GM10248 (cell line): ENCODE data around the gene KRABD2.
"Not testable (repeated sequence)": the region's sequence is repeated elsewhere in the genome, so short reads cannot be mapped to it uniquely, and the experiment has no call there.

Experiments used
- CTCF ChIA-PET: fragments of 300-600 bp; sonication (Branson Sonifier 250); formaldehyde crosslinking; extraction: SDS; loops from one replicate; lab custom pipeline; 2021; ENCODE audit warnings: antibody characterized with exemption; lab: Yijun Ruan, JAX
- POLR2A ChIA-PET: fragments of 350-650 bp; sonication (Branson Sonifier 250); formaldehyde crosslinking; extraction: SDS; loops from one replicate; lab custom pipeline; 2020; ENCODE audit warnings: antibody characterized with exemption; lab: Yijun Ruan, JAX
- DNase-seq: peaks from one replicate; pipeline ENCODE4 v3.0.0; 2012; ENCODE audit errors: extremely low spot score
- TF ChIP-seq, protein P1 (sequence below): IDR thresholded peaks from 2 replicates; pipeline ENCODE4 v1.5.1; 2012; ENCODE audit warnings: mild to moderate bottlenecking, low read depth; ENCODE audit errors: extremely low read depth, missing control alignments, control extremely low read depth

KRABD2 gene

DNA sequence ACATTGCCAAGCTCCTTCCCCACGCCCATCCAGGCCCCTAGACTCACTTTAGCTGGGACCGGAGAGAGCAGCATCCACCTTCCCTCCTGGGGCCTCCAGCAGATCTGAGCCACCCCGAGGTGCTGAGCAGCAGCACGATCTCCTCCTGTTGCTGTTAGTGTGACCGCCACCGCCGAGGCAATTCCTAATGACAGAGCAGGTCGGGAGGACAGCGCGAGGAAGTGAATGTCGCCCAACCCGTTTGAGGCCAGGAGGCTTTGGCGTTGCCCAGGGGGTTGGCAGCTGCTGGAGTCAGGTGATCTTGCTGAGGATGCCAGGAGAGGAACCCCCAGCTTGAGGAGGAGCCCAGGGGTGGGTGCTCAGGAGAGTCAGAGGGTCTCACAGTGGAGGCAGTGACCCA is 21.1 kb upstream of the KRABD2 start, which contains the start of gene RNF222:
TSS of gene RNF222 (minus strand) at position 192 of the 400 bp plus-strand sequence. CDS start 4,366 bp downstream, outside the sequence.
- ChIA-PET CTCF (interaction anchor here (1.0 to 1.9 kb wide), 3 partner anchors 10 to 388 kb away, joined by 3 to 6 read pairs (median 3); no protein-coding TSS in a partner anchor), POLR2A (interaction anchor here (0.6 kb wide), 1 partner anchor 61 kb away, joined by 4 read pairs; no protein-coding TSS in a partner anchor)
- DNase-seq, result no peak
- TF ChIP-seq, protein P1, sequence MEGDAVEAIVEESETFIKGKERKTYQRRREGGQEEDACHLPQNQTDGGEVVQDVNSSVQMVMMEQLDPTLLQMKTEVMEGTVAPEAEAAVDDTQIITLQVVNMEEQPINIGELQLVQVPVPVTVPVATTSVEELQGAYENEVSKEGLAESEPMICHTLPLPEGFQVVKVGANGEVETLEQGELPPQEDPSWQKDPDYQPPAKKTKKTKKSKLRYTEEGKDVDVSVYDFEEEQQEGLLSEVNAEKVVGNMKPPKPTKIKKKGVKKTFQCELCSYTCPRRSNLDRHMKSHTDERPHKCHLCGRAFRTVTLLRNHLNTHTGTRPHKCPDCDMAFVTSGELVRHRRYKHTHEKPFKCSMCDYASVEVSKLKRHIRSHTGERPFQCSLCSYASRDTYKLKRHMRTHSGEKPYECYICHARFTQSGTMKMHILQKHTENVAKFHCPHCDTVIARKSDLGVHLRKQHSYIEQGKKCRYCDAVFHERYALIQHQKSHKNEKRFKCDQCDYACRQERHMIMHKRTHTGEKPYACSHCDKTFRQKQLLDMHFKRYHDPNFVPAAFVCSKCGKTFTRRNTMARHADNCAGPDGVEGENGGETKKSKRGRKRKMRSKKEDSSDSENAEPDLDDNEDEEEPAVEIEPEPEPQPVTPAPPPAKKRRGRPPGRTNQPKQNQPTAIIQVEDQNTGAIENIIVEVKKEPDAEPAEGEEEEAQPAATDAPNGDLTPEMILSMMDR, result no peak

DNA sequence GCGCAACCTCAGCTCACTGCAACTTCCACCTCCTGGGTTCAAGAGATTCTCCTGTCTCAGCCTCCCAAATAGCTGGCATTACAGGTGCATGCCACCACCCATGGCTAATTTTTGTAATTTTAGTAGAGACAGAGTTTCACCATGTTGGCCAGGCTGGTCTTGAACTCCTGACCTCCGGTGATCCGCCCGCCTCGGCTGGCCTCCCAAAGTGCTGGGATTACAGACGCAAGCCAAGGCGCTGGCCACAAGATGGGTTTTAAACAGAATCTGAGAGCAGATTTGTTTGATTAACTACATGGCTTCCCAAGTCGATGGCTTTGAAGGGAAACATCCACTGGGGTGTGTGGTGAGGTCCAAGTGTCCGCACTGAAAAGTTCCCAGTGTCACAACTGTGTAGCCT is 18.0 kb upstream of the KRABD2 start:
- POLR2A ChIA-PET, result interaction anchor here (0.7 kb wide), 1 partner anchor 427 kb away, joined by 4 read pairs; no protein-coding TSS in a partner anchor
- CTCF ChIA-PET, result interaction anchor here (4.1 to 4.7 kb wide), 2 partner anchors 11 to 16 kb away, joined by 15 to 21 read pairs; no protein-coding TSS in a partner anchor
- not testable (repeated sequence) for DNase-seq

DNA sequence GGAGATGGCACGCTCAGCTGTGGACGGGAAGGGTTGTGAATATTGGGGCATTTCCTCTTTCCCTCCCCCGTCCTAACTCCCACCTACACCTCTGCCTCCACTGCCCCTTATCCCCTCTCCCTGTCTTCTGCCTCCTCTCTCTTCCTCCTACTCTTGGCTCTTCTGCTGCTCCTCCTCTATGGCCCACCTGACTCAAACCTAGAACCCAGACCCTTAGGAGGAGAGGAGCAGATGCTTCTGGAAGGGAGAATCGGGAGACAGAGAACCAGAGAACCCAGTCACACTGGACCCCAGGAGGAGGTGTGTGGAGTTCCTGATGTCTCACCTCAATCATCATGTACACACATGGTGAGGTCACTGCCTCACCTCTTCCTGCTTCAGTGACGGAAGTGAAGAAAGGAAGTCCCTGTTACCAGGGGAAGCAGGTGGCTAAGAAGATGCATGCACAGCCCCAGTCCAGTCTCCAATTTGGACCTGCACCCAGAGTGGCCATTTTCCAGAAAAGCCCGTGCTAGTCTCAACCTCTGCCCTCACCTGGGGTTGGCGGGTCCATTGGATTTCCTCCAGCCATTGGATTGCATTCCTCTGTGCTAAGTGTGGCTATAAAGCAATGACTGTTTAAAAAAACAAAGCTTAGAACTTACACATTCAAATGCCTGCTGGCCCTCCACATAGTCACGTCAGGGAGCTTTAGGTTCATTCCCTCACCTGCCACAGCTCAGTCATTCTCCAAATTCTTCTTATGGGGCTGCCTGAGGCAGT is 17.1 kb upstream of the KRABD2 start:
- ChIA-PET POLR2A (interaction anchor here (0.7 kb wide), 1 partner anchor 428 kb away, joined by 4 read pairs; no protein-coding TSS in a partner anchor), CTCF (interaction anchor here (1.9 to 4.7 kb wide), 3 partner anchors 10 to 17 kb away, joined by 4 to 21 read pairs (median 15); partner anchors contain the start of gene KRABD2)
- TF ChIP-seq, protein P1, result no peak
- no peak for DNase-seq

DNA sequence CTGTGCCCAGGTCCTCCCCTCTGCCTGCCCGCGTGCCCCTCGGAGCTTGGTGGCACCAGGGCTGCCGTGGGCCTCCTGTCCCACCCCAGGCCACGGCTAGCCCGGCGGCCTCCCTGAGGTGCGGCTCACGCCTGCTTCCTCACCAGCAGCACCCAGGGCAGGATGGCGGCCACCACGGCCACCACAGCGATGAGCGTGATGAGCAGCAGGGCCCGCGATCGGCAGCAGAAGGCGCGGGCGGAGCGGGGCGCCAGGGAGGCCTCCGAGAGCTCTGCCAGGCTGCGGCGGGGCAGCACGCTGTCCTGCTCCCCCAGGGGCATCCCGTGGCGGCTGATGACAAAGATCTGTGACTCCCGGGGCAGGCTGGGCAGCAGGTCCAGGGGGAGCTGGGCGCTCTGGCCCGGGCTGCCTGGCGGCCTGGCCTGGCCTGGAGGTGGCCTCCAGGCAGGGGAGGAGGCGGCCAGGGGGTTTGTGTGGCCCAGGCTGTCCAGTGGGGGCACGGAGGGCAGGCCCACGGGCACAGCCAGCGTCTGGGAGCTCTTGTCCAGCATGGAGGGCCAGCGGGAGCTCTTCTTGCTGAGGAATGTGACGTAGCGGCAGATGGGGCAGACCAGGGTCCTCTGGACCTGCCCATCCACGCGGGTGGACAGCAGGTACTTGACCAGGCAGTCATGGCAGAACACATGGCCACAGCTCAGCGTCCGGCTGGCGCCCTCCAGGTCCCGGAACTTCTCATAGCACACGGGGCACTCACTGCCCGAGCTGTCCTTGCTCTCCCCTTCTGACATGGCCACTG is 16.4 kb upstream of the KRABD2 start:
- ChIA-PET POLR2A (no interaction called here), CTCF (interaction anchor here (1.9 to 4.7 kb wide), 3 partner anchors 9 to 17 kb away, joined by 4 to 21 read pairs (median 15); partner anchors contain the start of gene KRABD2)
- TF ChIP-seq, protein P1, result no peak
- no peak for DNase-seq

DNA sequence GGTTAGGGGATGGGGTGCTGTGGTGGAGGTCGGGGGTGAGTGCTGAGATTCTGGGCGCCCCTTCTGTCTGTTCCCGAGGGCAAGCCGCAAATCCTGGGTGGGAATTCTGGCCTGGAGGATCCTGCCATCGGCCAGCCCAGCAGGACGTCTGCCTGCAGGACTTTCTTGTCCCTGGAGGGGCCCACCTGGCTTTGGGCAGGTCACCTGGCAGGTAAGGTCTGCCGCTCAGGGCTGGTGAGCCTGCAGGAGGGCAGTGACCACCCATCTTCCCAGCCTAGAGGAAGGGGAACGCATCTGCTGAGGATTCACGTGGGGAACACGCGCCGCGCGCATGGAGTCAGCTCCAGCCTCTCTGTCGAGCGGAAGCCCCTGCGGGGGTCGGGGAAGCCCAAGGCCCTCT is 15.8 kb upstream of the KRABD2 start:
- ChIA-PET POLR2A (no interaction called here), CTCF (interaction anchor here (1.3 to 4.1 kb wide), 3 partner anchors 9 to 18 kb away, joined by 4 to 15 read pairs (median 7); partner anchors contain the start of gene KRABD2)
- TF ChIP-seq, protein P1, result no peak
- DNase-seq, result no peak

DNA sequence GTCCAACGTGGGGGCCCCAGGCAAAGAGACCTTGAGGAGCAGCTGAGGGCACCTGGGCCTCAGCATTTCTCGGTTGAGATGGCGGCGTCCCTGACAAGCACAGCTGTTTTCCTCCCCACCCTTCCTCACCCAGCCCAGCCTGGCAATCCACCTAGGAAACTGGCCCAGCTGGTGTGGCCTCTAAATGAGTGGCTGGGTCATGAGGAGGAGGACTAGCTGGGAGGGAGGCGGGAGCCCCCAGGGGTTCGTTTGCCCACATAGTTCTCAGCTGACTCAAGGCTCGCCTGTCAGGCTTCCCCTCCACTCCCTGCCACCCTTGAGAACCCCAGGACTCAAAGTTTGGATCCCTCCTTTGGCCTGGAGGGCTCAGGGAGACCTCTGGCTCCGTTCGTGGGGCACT is 15.2 kb upstream of the KRABD2 start:
- POLR2A ChIA-PET, result no interaction called here
- no peak for DNase-seq

More for the DNA sequence above, 15.2 kb upstream of the KRABD2 start:
- CTCF ChIA-PET, result interaction anchor here (1.3 to 4.1 kb wide), 2 partner anchors 8 to 19 kb away, joined by 7 to 15 read pairs; no protein-coding TSS in a partner anchor
- TF ChIP-seq, protein P1, result no peak
